Left ventricle myocardium inferior (tissue), 1 donor: ENCODE results near the gene SPATS1. TPM values are rescaled to one million over a fixed set of nuclear protein-coding genes. Genes with fewer than 3 reads are reported as not detected.

Experiments used
- DNase-seq: peaks from one replicate; pipeline ENCODE4 v3.0.0-alpha.2; 2020
- H3K27ac ChIP-seq: fragments of 200-600 bp; replicated peaks from 2 replicates; pipeline ENCODE4 v1.8.0; 2021
- H3K27me3 ChIP-seq: fragments of 200-600 bp; 2 replicates; pipeline ENCODE4 v1.8.0; 2021; ENCODE audit warnings: low read depth
- H3K36me3 ChIP-seq: fragments of 200-600 bp; 2 replicates; pipeline ENCODE4 v1.8.0; 2021
- H3K4me1 ChIP-seq: fragments of 200-600 bp; 2 replicates; pipeline ENCODE4 v1.8.0; 2021
- H3K4me3 ChIP-seq: fragments of 200-600 bp; 2 replicates; pipeline ENCODE4 v1.8.0; 2021; ENCODE audit warnings: mild to moderate bottlenecking, moderate library complexity
- H3K9me3 ChIP-seq: fragments of 200-600 bp; replicated peaks from 2 replicates; pipeline ENCODE4 v1.8.0; 2021
- intact Hi-C: fragments of 100-400 bp; cut with micrococcal nuclease; formaldehyde crosslinking; loops from one replicate; pipeline ENCODE4 v1.11.0; 2022
- total RNA-seq: library from RNA; stranded (reverse); fragmentation: NEBNext Ultra II Directional; extraction: Animal tissue kit (Norgen Biotek cat#: 25700); gene quantifications from one replicate; pipeline ENCODE4 v1.2.1, GENCODE V29; 2021
- TF ChIP-seq, protein P1 (sequence below): fragments of 200-600 bp; IDR thresholded peaks from 2 replicates; pipeline ENCODE4 v1.8.0; 2021; ENCODE audit warnings: antibody characterized with exemption, mild to moderate bottlenecking, borderline replicate concordance
- donor health status: DM: no; HTN: yes; CAD: no; lungs with severe emphysema.

SPATS1 gene
- total RNA-seq, 1 donor from 2014 or later, result not detected

GRCh38 chr6:44377484-44377883, 35.0 kb downstream of the SPATS1 start:
- intact Hi-C loops, result no loop called here
- TF ChIP-seq, protein P1, sequence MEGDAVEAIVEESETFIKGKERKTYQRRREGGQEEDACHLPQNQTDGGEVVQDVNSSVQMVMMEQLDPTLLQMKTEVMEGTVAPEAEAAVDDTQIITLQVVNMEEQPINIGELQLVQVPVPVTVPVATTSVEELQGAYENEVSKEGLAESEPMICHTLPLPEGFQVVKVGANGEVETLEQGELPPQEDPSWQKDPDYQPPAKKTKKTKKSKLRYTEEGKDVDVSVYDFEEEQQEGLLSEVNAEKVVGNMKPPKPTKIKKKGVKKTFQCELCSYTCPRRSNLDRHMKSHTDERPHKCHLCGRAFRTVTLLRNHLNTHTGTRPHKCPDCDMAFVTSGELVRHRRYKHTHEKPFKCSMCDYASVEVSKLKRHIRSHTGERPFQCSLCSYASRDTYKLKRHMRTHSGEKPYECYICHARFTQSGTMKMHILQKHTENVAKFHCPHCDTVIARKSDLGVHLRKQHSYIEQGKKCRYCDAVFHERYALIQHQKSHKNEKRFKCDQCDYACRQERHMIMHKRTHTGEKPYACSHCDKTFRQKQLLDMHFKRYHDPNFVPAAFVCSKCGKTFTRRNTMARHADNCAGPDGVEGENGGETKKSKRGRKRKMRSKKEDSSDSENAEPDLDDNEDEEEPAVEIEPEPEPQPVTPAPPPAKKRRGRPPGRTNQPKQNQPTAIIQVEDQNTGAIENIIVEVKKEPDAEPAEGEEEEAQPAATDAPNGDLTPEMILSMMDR, result no peak
- no peak overlapping the region for H3K27ac ChIP-seq
- no peaks in the 10 kb centered on the region for H3K4me1 ChIP-seq
- H3K36me3 ChIP-seq, result no peaks in the 10 kb centered on the region
- peaks cover 5% of the 10 kb centered on the region for H3K27me3 ChIP-seq
- no peak overlapping the region for H3K4me3 ChIP-seq
- no peaks in the 10 kb centered on the region for H3K9me3 ChIP-seq
- DNase-seq, result no peak

GRCh38 chr6:44377971-44378370, 35.5 kb downstream of the SPATS1 start:
- Histone ChIP-seq H3K27ac (no peak overlapping the region), H3K4me3 (no peak overlapping the region), H3K4me1 (no peaks in the 10 kb centered on the region), H3K27me3 (peaks cover 5% of the 10 kb centered on the region), H3K36me3 (no peaks in the 10 kb centered on the region), H3K9me3 (no peaks in the 10 kb centered on the region)
- intact Hi-C loops, result no loop called here
- DNase-seq, result no peak
- TF ChIP-seq, protein P1, result no peak

DNA sequence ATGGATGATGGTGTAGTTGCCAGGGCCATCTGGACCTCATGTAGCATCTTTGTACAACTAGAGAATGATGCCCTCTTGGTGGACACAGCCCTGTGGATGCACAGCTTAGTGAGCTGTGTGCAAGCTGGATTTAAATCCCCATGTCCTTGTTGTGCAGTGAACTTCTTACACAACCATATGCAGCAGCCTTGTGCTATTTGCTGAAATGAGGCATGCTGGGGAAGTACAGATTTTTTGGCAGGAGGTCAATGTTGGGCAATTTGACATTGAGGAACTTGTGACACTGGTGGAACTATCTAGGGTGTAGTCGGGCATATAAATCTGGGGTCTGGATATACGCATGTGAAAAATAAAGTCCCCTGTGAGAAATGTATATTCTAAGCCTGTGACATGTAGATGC, 39.3 kb downstream of the SPATS1 start:
- Histone ChIP-seq H3K4me3 (no peak overlapping the region), H3K27ac (no peak overlapping the region), H3K27me3 (no peaks in the 10 kb centered on the region), H3K36me3 (no peaks in the 10 kb centered on the region), H3K9me3 (no peaks in the 10 kb centered on the region), H3K4me1 (peaks cover 5% of the 10 kb centered on the region)
- TF ChIP-seq, protein P1, result no peak
- intact Hi-C loops, result no loop called here
- DNase-seq, result no peak

- intact Hi-C loops, result no loop called here
- H3K4me3 ChIP-seq, result peak overlapping the region; percentile 86
- H3K9me3 ChIP-seq, result no peaks in the 10 kb centered on the region
- peak overlapping the region; percentile 97 for H3K27ac ChIP-seq
- peaks cover 43% of the 10 kb centered on the region for H3K4me1 ChIP-seq
- peaks cover 10% of the 10 kb centered on the region for H3K36me3 ChIP-seq
- TF ChIP-seq, protein P1, result no peak
- DNase-seq, result no peak
- no peaks in the 10 kb centered on the region for H3K27me3 ChIP-seq
These were observed 44.0 kb downstream of the SPATS1 start for GRCh38 chr6:44386364-44386928.

DNA sequence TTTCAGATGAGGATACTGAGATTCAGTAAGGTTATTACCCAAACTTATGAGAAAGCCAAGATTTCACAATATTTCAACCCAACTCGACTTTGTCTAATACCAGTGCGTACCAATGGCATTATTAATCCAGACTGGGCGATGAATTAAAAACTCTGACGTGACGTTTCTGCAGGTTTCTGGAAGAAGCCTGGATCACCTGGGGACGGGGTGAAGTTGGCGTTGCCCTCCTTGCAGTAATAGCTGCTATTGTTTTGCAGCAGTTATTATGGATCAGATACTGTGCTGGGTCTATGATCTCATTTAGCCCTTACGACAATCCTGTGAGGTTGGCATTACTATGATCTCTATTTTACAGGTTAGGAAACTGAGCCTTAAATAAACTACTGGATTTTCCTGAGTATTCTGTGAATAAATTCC, 44.5 kb downstream of the SPATS1 start:
- intact Hi-C loops, result no loop called here
- Histone ChIP-seq H3K4me1 (peaks cover 46% of the 10 kb centered on the region), H3K36me3 (peaks cover 15% of the 10 kb centered on the region), H3K27ac (peak overlapping the region; percentile 97), H3K27me3 (no peaks in the 10 kb centered on the region), H3K9me3 (no peaks in the 10 kb centered on the region), H3K4me3 (peak overlapping the region; percentile 86)
- TF ChIP-seq, protein P1, result no peak
- no peak for DNase-seq
